HCT116 (cell line): ENCODE data around the gene DLK1. TPM values are rescaled to one million over a fixed set of nuclear protein-coding genes. Genes with fewer than 3 reads are reported as not detected.

ENCODE experiments used
- ATAC-seq: fragments of 200-7000 bp; cut with Tn5 transposase; 2 replicates; pipeline ENCODE4 v1.9.1; 2020; ENCODE audit warnings: mild to moderate bottlenecking, moderate library complexity
- BruUV-seq: library from RNA; stranded (reverse); fragments of 400-500 nt; replicated peaks from 2 replicates; lab custom pipeline; 2021; lab: Mats Ljungman, UMichigan
- CTCF ChIA-PET: fragments of 300-600 bp; sonication (Branson Sonifier 250); formaldehyde crosslinking; loops from one replicate; lab custom pipeline; 2021; ENCODE audit warnings: antibody characterized with exemption; lab: Charles Lee
- POLR2A ChIA-PET: fragments of 300-600, 350-600 bp; sonication (Branson Sonifier 250); formaldehyde crosslinking; loops from one replicate; lab custom pipeline; 2021; ENCODE audit warnings: antibody characterized with exemption; lab: Charles Lee
- RAD21 ChIA-PET, 2 experiments: fragments of 300-600 bp; sonication (Branson Sonifier 250); formaldehyde crosslinking; loops; one replicate each; lab custom pipeline; 2023; ENCODE audit warnings: low total read pairs in 2 of 2; ENCODE audit not compliant: uncharacterized antibody in 2 of 2, unreplicated experiment in 2 of 2, low non-redundant PET in 1 of 2; lab: Charles Lee
- DNase-seq: peaks from one replicate; pipeline ENCODE4 v3.0.0-alpha.2; 2010; ENCODE audit warnings: low read depth, low spot score
- H2AFZ ChIP-seq: fragments of 200-600 bp; shearing (Covaris generic), sonication (generic); 2 replicates; pipeline ENCODE4 v1.6.1; 2017; ENCODE audit warnings: low read depth, mixed run types, mixed read lengths, antibody characterized with exemption, low read length; ENCODE audit not compliant: poor library complexity, severe bottlenecking
- H3K27ac ChIP-seq: 2 replicates; pipeline ENCODE4 v1.5.1; 2012; ENCODE audit warnings: low read depth, low read length
- H3K27me3 ChIP-seq: fragments of 200-600 bp; sonication (generic); 2 replicates; pipeline ENCODE4 v1.6.1; 2016; ENCODE audit warnings: mixed run types, low read length, mixed read lengths; ENCODE audit not compliant: insufficient read depth
- H3K36me3 ChIP-seq, 2 experiments: fragments of 200-500 bp in 1 of 2; fragments of 200-600 bp in 1 of 2; sonication (Bioruptor generic) in 1 of 2; sonication (generic) in 1 of 2; 2 replicates each; pipeline versions ENCODE4 v1.5.1 to v1.6.1; 2014 to 2016; ENCODE audit warnings: low read length in 2 of 2, inconsistent platforms in 1 of 2, mixed read lengths in 1 of 2, mixed run types in 1 of 2; ENCODE audit not compliant: insufficient read depth in 2 of 2, control insufficient read depth in 1 of 2
- H3K4me1 ChIP-seq, 2 experiments: fragments of 200-600 bp in 1 of 2; sonication (generic) in 1 of 2; 2 replicates each; pipeline versions ENCODE4 v1.5.1 to v1.6.1; 2012 to 2017; ENCODE audit warnings: low read length in 2 of 2, inconsistent platforms in 1 of 2, mild to moderate bottlenecking in 1 of 2, mixed read lengths in 1 of 2, mixed run types in 1 of 2, moderate library complexity in 1 of 2; ENCODE audit not compliant: insufficient read depth in 2 of 2, control insufficient read depth in 1 of 2
- H3K4me2 ChIP-seq: fragments of 200-600 bp; sonication (generic); 2 replicates; pipeline ENCODE4 v1.6.1; 2017; ENCODE audit warnings: mixed run types, low read length, mixed read lengths
- H3K4me3 ChIP-seq, 2 experiments: fragments of 200-600 bp in 1 of 2; sonication (generic) in 1 of 2; replicated peaks in 1 of 2; 2 replicates each; pipeline ENCODE4 v1.5.1; 2011 to 2016; ENCODE audit warnings: low read length in 2 of 2, control low read depth in 1 of 2, low read depth in 1 of 2, mild to moderate bottlenecking in 1 of 2, mixed read lengths in 1 of 2, mixed run types in 1 of 2
- H3K79me2 ChIP-seq: fragments of 200-600 bp; sonication (generic); 2 replicates; pipeline ENCODE4 v1.6.1; 2017; ENCODE audit warnings: mild to moderate bottlenecking, mixed run types, low read length, moderate library complexity, mixed read lengths; ENCODE audit not compliant: insufficient read depth
- H3K9ac ChIP-seq: fragments of 200-600 bp; sonication (generic); 2 replicates; pipeline ENCODE4 v1.6.1; 2016; ENCODE audit warnings: low read length, mixed read lengths
- H3K9me2 ChIP-seq: fragments of 200-600 bp; sonication (generic), shearing (Covaris generic); 2 replicates; pipeline ENCODE4 v1.6.1; 2017; ENCODE audit warnings: mixed run types, mild to moderate bottlenecking, moderate library complexity; ENCODE audit not compliant: insufficient read depth
- H3K9me3 ChIP-seq, 2 experiments: fragments of 200-500 bp in 1 of 2; fragments of 200-600 bp in 1 of 2; sonication (Bioruptor generic) in 1 of 2; sonication (generic) in 1 of 2; 2 replicates each; pipeline ENCODE4 v1.6.1; 2014 to 2017; ENCODE audit warnings: low read length in 2 of 2, mixed read lengths in 2 of 2, inconsistent platforms in 1 of 2, low read depth in 1 of 2, mild to moderate bottlenecking in 1 of 2, mixed run types in 1 of 2, moderate library complexity in 1 of 2; ENCODE audit not compliant: control insufficient read depth in 1 of 2, insufficient read depth in 1 of 2
- H4K20me1 ChIP-seq: fragments of 200-600 bp; sonication (generic), shearing (Covaris generic); 2 replicates; pipeline ENCODE4 v1.6.1; 2017; ENCODE audit warnings: mixed run types, mild to moderate bottlenecking, moderate library complexity; ENCODE audit not compliant: insufficient read depth
- CBX3 ChIP-seq: IDR thresholded peaks from 2 replicates; pipeline ENCODE4 v1.6.1; 2012; ENCODE audit warnings: low read depth
- CEBPB ChIP-seq: IDR thresholded peaks from 2 replicates; pipeline ENCODE4 v1.6.1; 2012; ENCODE audit warnings: low read depth
- EGR1 ChIP-seq: IDR thresholded peaks from 2 replicates; pipeline ENCODE4 v1.6.1; 2012; ENCODE audit warnings: low read depth
- ELF1 ChIP-seq: IDR thresholded peaks from 2 replicates; pipeline ENCODE4 v1.6.1; 2012; ENCODE audit warnings: low read depth, borderline replicate concordance
- EZH2 ChIP-seq: fragments of 200-600 bp; sonication (generic); IDR thresholded peaks from 2 replicates; pipeline ENCODE4 v1.6.1; 2017; ENCODE audit warnings: antibody characterized with exemption, mixed run types
- EZH2phosphoT487 ChIP-seq: fragments of 200-600 bp; IDR thresholded peaks from 2 replicates; pipeline ENCODE4 v1.6.1; 2018; ENCODE audit warnings: antibody characterized with exemption, borderline replicate concordance
- FOSL1 ChIP-seq: IDR thresholded peaks from 2 replicates; pipeline ENCODE4 v1.6.1; 2012; ENCODE audit warnings: low read depth
- JUND ChIP-seq: IDR thresholded peaks from 2 replicates; pipeline ENCODE4 v1.6.1; 2012
- POLR2A ChIP-seq: IDR thresholded peaks from 2 replicates; pipeline ENCODE4 v1.7.0; 2011; ENCODE audit warnings: borderline replicate concordance; ENCODE audit not compliant: insufficient read depth, insufficient read length; ENCODE audit errors: extremely low read depth
- POLR2AphosphoS5 ChIP-seq: IDR thresholded peaks from 2 replicates; pipeline ENCODE4 v1.6.1; 2011; ENCODE audit warnings: mild to moderate bottlenecking, low read depth, low read length, moderate library complexity
- RAD21 ChIP-seq: IDR thresholded peaks from 2 replicates; pipeline ENCODE4 v1.6.1; 2012; ENCODE audit warnings: low read depth, mild to moderate bottlenecking
- SP1 ChIP-seq: IDR thresholded peaks from 2 replicates; pipeline ENCODE4 v1.6.1; 2012; ENCODE audit warnings: low read depth
- TCF7L2 ChIP-seq: IDR thresholded peaks from 2 replicates; pipeline ENCODE4 v1.7.0; 2011; ENCODE audit warnings: borderline replicate concordance, inconsistent platforms; ENCODE audit not compliant: insufficient read depth, insufficient read length; ENCODE audit errors: extremely low read depth
- YY1 ChIP-seq: IDR thresholded peaks from 2 replicates; pipeline ENCODE4 v1.6.1; 2011; ENCODE audit warnings: low read length, low read depth, moderate library complexity, mild to moderate bottlenecking; ENCODE audit not compliant: insufficient replicate concordance; ENCODE audit errors: extremely low read depth
- ZFX ChIP-seq: fragments of 450-650 bp; IDR thresholded peaks from 2 replicates; pipeline ENCODE4 v1.6.1; 2017
- ZNF274 ChIP-seq: fragments of 200-500 bp; sonication (Bioruptor generic); IDR thresholded peaks from 2 replicates; pipeline ENCODE4 v1.6.1; 2014; ENCODE audit warnings: mild to moderate bottlenecking, low read depth, low read length, inconsistent platforms
- intact Hi-C: fragments of 100-400 bp; cut with micrococcal nuclease; formaldehyde crosslinking; loops from 2 replicates; pipeline ENCODE4 v1.10.0; 2022
- total RNA-seq: library from RNA; stranded (reverse); gene quantifications from one replicate; pipeline ENCODE4 v1.2.1, GENCODE V29; 2021; ENCODE audit not compliant: unreplicated experiment
- TF ChIP-seq, protein P1 (sequence below): IDR thresholded peaks from 2 replicates; pipeline ENCODE4 v1.6.1; 2011; ENCODE audit warnings: mild to moderate bottlenecking, low read length, moderate library complexity; ENCODE audit not compliant: insufficient replicate concordance; ENCODE audit errors: extremely low read depth
- TF ChIP-seq, protein P2 (sequence below): IDR thresholded peaks from 2 replicates; pipeline ENCODE4 v1.6.1; 2012
- TF ChIP-seq, protein P3 (sequence below): IDR thresholded peaks from 2 replicates; pipeline ENCODE4 v1.6.1; 2012; ENCODE audit warnings: low read depth
- TF ChIP-seq, protein P4 (sequence below): IDR thresholded peaks from 2 replicates; pipeline ENCODE4 v1.6.1; 2012

The DLK1 gene
- total RNA-seq, 1 experiment from 2014 or later, result 1.5 TPM

DNA sequence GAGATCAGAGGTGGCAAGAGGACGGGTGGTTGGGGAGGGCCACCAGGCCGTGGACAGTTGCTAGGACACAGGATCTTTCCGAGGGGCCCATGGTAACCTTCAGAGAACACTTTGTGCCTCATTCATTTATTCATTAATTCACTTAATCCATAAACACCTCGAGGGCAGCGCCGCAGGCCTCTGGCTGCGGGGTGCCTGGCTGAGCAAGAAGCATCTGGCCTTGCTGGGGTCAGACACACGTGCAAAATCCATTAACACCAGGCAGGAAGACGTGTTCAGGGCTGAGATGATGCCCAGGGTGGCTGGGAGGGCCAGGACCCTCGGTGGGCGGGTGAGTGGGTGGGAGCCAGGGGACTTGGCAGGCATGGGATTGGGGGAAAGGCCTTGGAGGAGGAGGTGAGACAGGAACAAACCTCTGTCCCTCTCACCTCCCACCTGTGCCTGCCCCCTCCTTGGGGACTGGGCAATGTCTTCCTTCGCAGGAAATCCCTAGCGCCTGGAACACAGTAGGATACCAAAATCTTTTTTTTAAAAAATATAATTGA lies 6.6 kb upstream of the DLK1 start:
- H3K27me3 ChIP-seq, result peaks cover 3% of the 10 kb centered on the region; the same call in 1 of the 2 replicates
- no peak for ATAC-seq
- no TSS peak for BruUV-seq
- intact Hi-C loops, result no loop called here
- H4K20me1 ChIP-seq, result no peaks in the 10 kb centered on the region
- no peak for DNase-seq
- ChIA-PET CTCF (no interaction called here), RAD21 (no interaction called here), POLR2A (no interaction called here)
- no peak overlapping the region for H2AFZ ChIP-seq
- no peaks in the 10 kb centered on the region for H3K9me2 ChIP-seq
- peaks cover 0 to 6% of the 10 kb centered on the region in 2 experiments; a peak in 1 of 4 replicates for H3K4me1 ChIP-seq
- H3K27ac ChIP-seq, result no peak overlapping the region
- no peak overlapping the region for H3K4me3 ChIP-seq
- TF ChIP-seq EZH2 (no peak), JUND (no peak), ELF1 (no peak), ZFX (no peak), RAD21 (no peak), TCF7L2 (no peak), ZNF274 (no peak), FOSL1 (no peak), POLR2AphosphoS5 (no peak), CBX3 (no peak), POLR2A (no peak), SP1 (no peak), CEBPB (no peak), EZH2phosphoT487 (no peak), EGR1 (no peak), YY1 (no peak)
- TF ChIP-seq, protein P1, sequence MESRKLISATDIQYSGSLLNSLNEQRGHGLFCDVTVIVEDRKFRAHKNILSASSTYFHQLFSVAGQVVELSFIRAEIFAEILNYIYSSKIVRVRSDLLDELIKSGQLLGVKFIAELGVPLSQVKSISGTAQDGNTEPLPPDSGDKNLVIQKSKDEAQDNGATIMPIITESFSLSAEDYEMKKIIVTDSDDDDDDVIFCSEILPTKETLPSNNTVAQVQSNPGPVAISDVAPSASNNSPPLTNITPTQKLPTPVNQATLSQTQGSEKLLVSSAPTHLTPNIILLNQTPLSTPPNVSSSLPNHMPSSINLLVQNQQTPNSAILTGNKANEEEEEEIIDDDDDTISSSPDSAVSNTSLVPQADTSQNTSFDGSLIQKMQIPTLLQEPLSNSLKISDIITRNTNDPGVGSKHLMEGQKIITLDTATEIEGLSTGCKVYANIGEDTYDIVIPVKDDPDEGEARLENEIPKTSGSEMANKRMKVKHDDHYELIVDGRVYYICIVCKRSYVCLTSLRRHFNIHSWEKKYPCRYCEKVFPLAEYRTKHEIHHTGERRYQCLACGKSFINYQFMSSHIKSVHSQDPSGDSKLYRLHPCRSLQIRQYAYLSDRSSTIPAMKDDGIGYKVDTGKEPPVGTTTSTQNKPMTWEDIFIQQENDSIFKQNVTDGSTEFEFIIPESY, result no peak
- TF ChIP-seq, protein P2, sequence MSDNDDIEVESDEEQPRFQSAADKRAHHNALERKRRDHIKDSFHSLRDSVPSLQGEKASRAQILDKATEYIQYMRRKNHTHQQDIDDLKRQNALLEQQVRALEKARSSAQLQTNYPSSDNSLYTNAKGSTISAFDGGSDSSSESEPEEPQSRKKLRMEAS, result no peak
- TF ChIP-seq, protein P3, sequence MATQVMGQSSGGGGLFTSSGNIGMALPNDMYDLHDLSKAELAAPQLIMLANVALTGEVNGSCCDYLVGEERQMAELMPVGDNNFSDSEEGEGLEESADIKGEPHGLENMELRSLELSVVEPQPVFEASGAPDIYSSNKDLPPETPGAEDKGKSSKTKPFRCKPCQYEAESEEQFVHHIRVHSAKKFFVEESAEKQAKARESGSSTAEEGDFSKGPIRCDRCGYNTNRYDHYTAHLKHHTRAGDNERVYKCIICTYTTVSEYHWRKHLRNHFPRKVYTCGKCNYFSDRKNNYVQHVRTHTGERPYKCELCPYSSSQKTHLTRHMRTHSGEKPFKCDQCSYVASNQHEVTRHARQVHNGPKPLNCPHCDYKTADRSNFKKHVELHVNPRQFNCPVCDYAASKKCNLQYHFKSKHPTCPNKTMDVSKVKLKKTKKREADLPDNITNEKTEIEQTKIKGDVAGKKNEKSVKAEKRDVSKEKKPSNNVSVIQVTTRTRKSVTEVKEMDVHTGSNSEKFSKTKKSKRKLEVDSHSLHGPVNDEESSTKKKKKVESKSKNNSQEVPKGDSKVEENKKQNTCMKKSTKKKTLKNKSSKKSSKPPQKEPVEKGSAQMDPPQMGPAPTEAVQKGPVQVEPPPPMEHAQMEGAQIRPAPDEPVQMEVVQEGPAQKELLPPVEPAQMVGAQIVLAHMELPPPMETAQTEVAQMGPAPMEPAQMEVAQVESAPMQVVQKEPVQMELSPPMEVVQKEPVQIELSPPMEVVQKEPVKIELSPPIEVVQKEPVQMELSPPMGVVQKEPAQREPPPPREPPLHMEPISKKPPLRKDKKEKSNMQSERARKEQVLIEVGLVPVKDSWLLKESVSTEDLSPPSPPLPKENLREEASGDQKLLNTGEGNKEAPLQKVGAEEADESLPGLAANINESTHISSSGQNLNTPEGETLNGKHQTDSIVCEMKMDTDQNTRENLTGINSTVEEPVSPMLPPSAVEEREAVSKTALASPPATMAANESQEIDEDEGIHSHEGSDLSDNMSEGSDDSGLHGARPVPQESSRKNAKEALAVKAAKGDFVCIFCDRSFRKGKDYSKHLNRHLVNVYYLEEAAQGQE, result no peak
- TF ChIP-seq, protein P4, sequence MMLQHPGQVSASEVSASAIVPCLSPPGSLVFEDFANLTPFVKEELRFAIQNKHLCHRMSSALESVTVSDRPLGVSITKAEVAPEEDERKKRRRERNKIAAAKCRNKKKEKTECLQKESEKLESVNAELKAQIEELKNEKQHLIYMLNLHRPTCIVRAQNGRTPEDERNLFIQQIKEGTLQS, result no peak
- no peaks in the 10 kb centered on the region for H3K79me2 ChIP-seq
- no peak overlapping the region for H3K9ac ChIP-seq
- H3K4me2 ChIP-seq, result no peak overlapping the region
- no peaks in the 10 kb centered on the region for H3K9me3 ChIP-seq
- no peaks in the 10 kb centered on the region for H3K36me3 ChIP-seq
